Activated CD8-positive, alpha-beta memory T cell treated with anti-CD3 and anti-CD28 coated beads for 24 hours (primary cell): ENCODE measurements around the gene DNAH14.
"Not testable (repeated sequence)": the region's sequence is repeated elsewhere in the genome, so short reads cannot be mapped to it uniquely, and the experiment has no call there.

ENCODE experiments used
- DNase-seq: peaks from one replicate; pipeline ENCODE4 v3.0.0-alpha.2; 2020

Gene DNAH14

GRCh38 chr1:225004396-225004795, 74.9 kb downstream of the DNAH14 start:
- DNase-seq: no peak

GRCh38 chr1:225006352-225006751, 76.9 kb downstream of the DNAH14 start:
- DNase-seq: not testable (repeated sequence)

- not testable (repeated sequence) for DNase-seq
Measured at GRCh38 chr1:225008050-225008449, 78.6 kb downstream of the DNAH14 start.

- no peak for DNase-seq
Measured at GRCh38 chr1:225021037-225021436, 91.6 kb downstream of the DNAH14 start.

GRCh38 chr1:225026701-225027100, 97.2 kb downstream of the DNAH14 start:
- DNase-seq: no peak

- not testable (repeated sequence) for DNase-seq
Measured at GRCh38 chr1:225036441-225036840, 107.0 kb downstream of the DNAH14 start.

- DNase-seq: no peak
Measured at GRCh38 chr1:225042263-225042662, 112.8 kb downstream of the DNAH14 start.

- DNase-seq: no peak
Measured at GRCh38 chr1:225044258-225044657, 114.8 kb downstream of the DNAH14 start.

- no peak for DNase-seq
Measured at GRCh38 chr1:225049594-225049993, 120.1 kb downstream of the DNAH14 start.

- DNase-seq: no peak
Measured at GRCh38 chr1:225063722-225064121, 134.2 kb downstream of the DNAH14 start.

GRCh38 chr1:225070972-225071371, 141.5 kb downstream of the DNAH14 start:
- DNase-seq: no peak

GRCh38 chr1:225097175-225097574, 167.7 kb downstream of the DNAH14 start:
- no peak for DNase-seq

GRCh38 chr1:225111000-225111399, 181.5 kb downstream of the DNAH14 start:
- DNase-seq: no peak

- DNase-seq: no peak
Measured at GRCh38 chr1:225113265-225113664, 183.8 kb downstream of the DNAH14 start.

- DNase-seq: no peak
Measured at GRCh38 chr1:225114354-225114990, 185.0 kb downstream of the DNAH14 start.

- DNase-seq: no peak
Measured at GRCh38 chr1:225119307-225119706, 189.8 kb downstream of the DNAH14 start.

- no peak for DNase-seq
Measured at GRCh38 chr1:225121095-225121494, 191.6 kb downstream of the DNAH14 start.

GRCh38 chr1:225131869-225132268, 202.4 kb downstream of the DNAH14 start:
- no peak for DNase-seq

- DNase-seq: no peak
Measured at GRCh38 chr1:225137976-225138375, 208.5 kb downstream of the DNAH14 start.

- no peak for DNase-seq
Measured at GRCh38 chr1:225143001-225143400, 213.5 kb downstream of the DNAH14 start.

- DNase-seq: no peak
Measured at GRCh38 chr1:225146478-225146877, 217.0 kb downstream of the DNAH14 start.

GRCh38 chr1:225147791-225148190, 218.3 kb downstream of the DNAH14 start:
- not testable (repeated sequence) for DNase-seq

GRCh38 chr1:225152061-225152460, 222.6 kb downstream of the DNAH14 start:
- DNase-seq: no peak

- no peak for DNase-seq
Measured at GRCh38 chr1:225155555-225155954, 226.1 kb downstream of the DNAH14 start.

GRCh38 chr1:225156254-225156653, 226.8 kb downstream of the DNAH14 start:
- DNase-seq: no peak
